Type B pancreatic cell (in vitro differentiated cells): ENCODE data around the gene KCTD13. TPM values are rescaled to one million over a fixed set of nuclear protein-coding genes. Genes with fewer than 3 reads are reported as not detected.
"Not testable (repeated sequence)": the region's sequence is repeated elsewhere in the genome, so short reads cannot be mapped to it uniquely, and the experiment has no call there.

ENCODE experiments used
- DNase-seq: peaks from one replicate; pipeline ENCODE4 v3.0.0; 2021; ENCODE audit warnings: mixed read lengths; ENCODE audit not compliant: unreplicated experiment; ENCODE audit errors: extremely low spot score
- H3K27ac Mint-ChIP-seq: 2 replicates; pipeline ENCODE4 v1.8.0; 2021; ENCODE audit warnings: mild to moderate bottlenecking, mixed read lengths
- H3K27me3 Mint-ChIP-seq: 2 replicates; pipeline ENCODE4 v1.8.0; 2021; ENCODE audit warnings: mixed read lengths
- H3K36me3 Mint-ChIP-seq: 2 replicates; pipeline ENCODE4 v1.8.0; 2021; ENCODE audit warnings: mixed read lengths
- H3K4me1 Mint-ChIP-seq: one replicate; pipeline ENCODE4 v1.8.0; 2021; ENCODE audit warnings: mixed read lengths; ENCODE audit not compliant: unreplicated experiment
- H3K4me3 Mint-ChIP-seq: 2 replicates; pipeline ENCODE4 v1.8.0; 2021; ENCODE audit warnings: mild to moderate bottlenecking, mixed read lengths
- H3K9me3 Mint-ChIP-seq: 2 replicates; pipeline ENCODE4 v1.8.0; 2021; ENCODE audit warnings: mixed read lengths
- total RNA-seq: library from RNA; stranded (reverse); gene quantifications from 2 replicates; pipeline ENCODE4 v1.2.1, GENCODE V29; 2021; ENCODE audit warnings: low replicate concordance
- TF ChIP-seq, protein P1 (sequence below): fragments of 200-600 bp; sonication (generic); conservative IDR thresholded peaks from 2 replicates; pipeline ENCODE4 v1.5.0; 2021; ENCODE audit warnings: antibody characterized with exemption, mild to moderate bottlenecking

Gene KCTD13
- total RNA-seq, 1 donor from 2014 or later, result 20.6 TPM

DNA sequence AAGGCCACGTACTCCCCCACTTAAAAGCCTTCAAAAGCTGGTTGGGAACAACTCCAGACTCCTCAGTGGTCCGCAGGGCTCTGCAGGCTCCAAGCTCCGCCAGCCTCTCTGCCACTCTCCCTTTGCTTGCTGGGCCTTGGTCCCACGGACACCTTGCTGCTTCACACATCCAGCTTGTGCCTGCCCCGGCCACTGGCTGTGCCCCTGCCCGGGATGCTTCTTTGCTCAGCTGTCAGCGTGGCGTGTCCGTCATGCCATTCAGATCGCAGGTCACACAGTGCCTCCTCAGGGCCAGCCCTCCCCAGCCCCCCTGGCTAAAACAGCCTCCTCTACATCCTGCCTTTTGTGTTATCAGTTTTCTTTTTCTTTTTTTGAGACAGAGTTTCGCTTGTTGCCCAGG is 13.9 kb downstream of the KCTD13 start:
- no peak overlapping the region for H3K4me3 Mint-ChIP-seq
- H3K36me3 Mint-ChIP-seq, result peaks cover 8% of the 10 kb centered on the region
- H3K9me3 Mint-ChIP-seq, result no peaks in the 10 kb centered on the region
- TF ChIP-seq, protein P1, sequence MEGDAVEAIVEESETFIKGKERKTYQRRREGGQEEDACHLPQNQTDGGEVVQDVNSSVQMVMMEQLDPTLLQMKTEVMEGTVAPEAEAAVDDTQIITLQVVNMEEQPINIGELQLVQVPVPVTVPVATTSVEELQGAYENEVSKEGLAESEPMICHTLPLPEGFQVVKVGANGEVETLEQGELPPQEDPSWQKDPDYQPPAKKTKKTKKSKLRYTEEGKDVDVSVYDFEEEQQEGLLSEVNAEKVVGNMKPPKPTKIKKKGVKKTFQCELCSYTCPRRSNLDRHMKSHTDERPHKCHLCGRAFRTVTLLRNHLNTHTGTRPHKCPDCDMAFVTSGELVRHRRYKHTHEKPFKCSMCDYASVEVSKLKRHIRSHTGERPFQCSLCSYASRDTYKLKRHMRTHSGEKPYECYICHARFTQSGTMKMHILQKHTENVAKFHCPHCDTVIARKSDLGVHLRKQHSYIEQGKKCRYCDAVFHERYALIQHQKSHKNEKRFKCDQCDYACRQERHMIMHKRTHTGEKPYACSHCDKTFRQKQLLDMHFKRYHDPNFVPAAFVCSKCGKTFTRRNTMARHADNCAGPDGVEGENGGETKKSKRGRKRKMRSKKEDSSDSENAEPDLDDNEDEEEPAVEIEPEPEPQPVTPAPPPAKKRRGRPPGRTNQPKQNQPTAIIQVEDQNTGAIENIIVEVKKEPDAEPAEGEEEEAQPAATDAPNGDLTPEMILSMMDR, result no peak
- no peaks in the 10 kb centered on the region for H3K27me3 Mint-ChIP-seq
- H3K27ac Mint-ChIP-seq, result no peak overlapping the region
- no peak for DNase-seq
- H3K4me1 Mint-ChIP-seq, result peaks cover 4% of the 10 kb centered on the region

DNA sequence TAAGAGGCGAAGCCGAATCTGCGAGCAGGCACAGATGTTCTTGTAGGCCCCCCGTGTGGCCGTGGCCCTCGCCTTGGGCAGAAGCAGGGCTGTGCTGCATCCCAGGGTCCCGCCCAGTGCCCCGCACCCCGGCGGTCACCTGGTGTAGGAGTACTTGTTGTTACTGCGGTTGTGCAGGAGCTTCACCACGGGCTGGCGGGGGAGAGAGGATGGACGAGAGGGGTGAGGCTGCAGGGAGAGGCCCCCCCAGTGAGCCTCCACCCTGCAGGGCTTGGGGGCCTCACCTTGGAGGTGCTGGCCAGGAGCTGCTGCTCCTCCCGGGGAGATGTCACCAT is 14.4 kb downstream of the KCTD13 start:
- H3K27ac Mint-ChIP-seq, result no peak overlapping the region
- no peaks in the 10 kb centered on the region for H3K9me3 Mint-ChIP-seq
- TF ChIP-seq, protein P1, result no peak
- DNase-seq, result no peak
- H3K4me1 Mint-ChIP-seq, result peaks cover 4% of the 10 kb centered on the region
- H3K4me3 Mint-ChIP-seq, result no peak overlapping the region
- H3K36me3 Mint-ChIP-seq, result peaks cover 4% of the 10 kb centered on the region
- H3K27me3 Mint-ChIP-seq, result no peaks in the 10 kb centered on the region

DNA sequence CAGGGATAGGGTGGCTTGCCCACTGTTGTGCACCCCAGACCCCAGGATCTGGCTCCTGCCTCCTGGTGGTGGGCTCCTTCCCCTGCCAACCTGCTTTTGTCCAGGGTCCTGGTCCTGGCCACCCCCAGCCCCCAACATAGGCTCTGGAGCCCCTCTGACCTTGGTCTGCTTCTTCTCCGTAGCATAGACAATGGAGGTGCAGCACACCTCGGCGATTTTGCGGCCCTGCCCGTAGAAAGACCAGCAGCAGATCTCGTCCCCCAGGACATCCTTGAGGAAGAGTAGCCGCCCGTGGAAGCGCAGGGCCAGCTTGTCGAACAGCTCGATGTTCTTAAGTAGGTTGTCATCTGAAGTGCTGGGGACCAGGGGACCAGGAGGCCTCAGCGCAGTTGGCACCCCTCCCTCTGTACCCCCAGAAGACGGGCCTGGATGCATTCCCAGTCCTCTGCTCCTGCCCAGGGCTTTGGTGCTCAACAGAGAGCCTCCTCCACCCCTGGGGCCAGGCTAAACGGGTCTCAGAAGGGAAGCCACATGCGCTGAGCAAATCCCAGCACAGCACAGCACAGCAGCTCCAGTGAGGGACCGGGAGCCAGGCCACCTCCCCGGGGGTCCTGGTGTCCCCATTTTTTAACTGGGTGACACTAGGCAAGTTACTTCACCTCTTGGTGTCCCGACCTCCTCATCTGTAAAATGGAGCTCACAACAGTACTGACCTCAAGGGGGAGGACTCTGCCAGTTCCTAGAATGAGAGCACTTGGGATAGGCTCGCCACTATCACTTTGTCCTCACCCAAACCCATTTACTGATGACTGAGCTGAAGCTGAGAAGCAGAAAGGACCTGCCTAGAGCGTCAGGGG is 15.0 kb downstream of the KCTD13 start:
- TF ChIP-seq, protein P1, result no peak
- H3K36me3 Mint-ChIP-seq, result peaks cover 4% of the 10 kb centered on the region
- H3K4me1 Mint-ChIP-seq, result peaks cover 4% of the 10 kb centered on the region
- H3K27ac Mint-ChIP-seq, result no peak overlapping the region
- H3K9me3 Mint-ChIP-seq, result no peaks in the 10 kb centered on the region
- no peak overlapping the region for H3K4me3 Mint-ChIP-seq
- H3K27me3 Mint-ChIP-seq, result no peaks in the 10 kb centered on the region
- no peak for DNase-seq

DNA sequence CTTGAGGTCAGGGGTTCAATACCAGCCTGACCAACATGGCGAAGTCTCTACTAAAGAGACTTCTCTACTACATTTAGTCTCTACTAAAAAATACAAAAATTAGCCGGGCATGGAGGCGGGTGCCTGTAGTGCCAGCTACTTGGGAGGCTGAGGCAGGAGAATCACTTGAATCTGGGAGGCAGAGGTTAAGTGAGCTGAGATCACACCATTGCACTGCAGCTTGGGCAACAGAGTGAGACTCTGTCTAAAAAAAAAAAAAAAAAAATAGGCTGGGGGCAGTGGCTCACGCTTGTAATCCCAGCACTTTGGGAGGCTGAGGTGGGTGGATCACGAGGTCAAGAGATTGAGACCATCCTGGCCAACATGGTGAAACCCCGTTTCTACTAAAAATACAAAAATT is 16.2 kb downstream of the KCTD13 start:
- H3K27ac Mint-ChIP-seq, H3K4me3 Mint-ChIP-seq, H3K36me3 Mint-ChIP-seq, DNase-seq, H3K9me3 Mint-ChIP-seq, H3K27me3 Mint-ChIP-seq, H3K4me1 Mint-ChIP-seq: not testable (repeated sequence)

DNA sequence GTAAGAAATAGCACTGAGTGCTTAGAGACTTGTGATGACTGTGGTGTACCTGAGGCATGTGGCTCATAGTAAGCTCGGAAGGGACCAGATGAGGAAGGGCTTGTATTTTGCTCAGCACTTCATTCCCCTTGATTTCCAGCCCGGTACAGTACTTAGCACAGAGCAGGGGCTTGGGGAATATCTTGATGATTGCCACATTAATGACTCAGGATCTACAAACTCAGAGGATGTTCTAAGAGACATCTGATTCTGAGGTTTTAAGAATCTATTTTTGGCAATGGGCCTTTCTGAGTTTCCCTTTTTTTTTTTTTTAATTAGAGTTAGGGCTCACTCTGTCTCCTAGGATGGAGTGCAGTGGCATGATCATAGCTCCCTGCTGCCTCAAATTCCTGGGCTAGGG is 16.6 kb downstream of the KCTD13 start:
- DNase-seq, result no peak
- H3K4me1 Mint-ChIP-seq, result no peaks in the 10 kb centered on the region
- no peaks in the 10 kb centered on the region for H3K9me3 Mint-ChIP-seq
- TF ChIP-seq, protein P1, result no peak
- no peaks in the 10 kb centered on the region for H3K27me3 Mint-ChIP-seq
- no peaks in the 10 kb centered on the region for H3K36me3 Mint-ChIP-seq
- H3K27ac Mint-ChIP-seq, result no peak overlapping the region
- H3K4me3 Mint-ChIP-seq, result no peak overlapping the region

DNA sequence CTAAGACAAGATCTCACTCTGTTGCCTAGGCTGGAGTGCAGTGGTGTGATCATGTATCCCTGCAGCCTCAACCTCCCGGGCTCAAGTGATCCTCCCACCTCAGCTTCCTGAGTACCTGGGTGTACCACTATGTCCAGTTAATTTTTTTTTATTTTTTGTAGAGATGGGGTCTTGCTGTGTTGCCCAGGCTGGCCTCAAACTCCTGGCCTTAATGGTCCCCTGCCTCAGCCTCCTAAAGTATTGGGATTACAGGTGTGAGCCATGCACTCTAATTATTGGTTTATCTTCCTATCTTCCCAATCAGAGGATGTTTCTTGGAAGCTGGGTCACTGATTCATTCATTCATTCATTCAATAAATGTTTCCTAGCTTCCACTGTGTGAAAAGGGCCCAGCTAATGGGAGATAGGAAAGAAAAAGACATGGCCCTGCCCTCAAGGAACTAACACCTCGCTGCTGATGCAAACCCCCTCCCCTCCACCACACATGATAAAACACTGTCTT is 17.3 kb downstream of the KCTD13 start:
- no peaks in the 10 kb centered on the region for H3K4me1 Mint-ChIP-seq
- no peak overlapping the region for H3K4me3 Mint-ChIP-seq
- H3K36me3 Mint-ChIP-seq, result no peaks in the 10 kb centered on the region
- no peaks in the 10 kb centered on the region for H3K9me3 Mint-ChIP-seq
- H3K27ac Mint-ChIP-seq, result no peak overlapping the region
- TF ChIP-seq, protein P1, result no peak
- H3K27me3 Mint-ChIP-seq, result peaks cover under 1% of the 10 kb centered on the region
- DNase-seq, result no peak
